ACC112 (cell line): ENCODE results near the gene PPP1R14C.

Source experiments
- H2AFZ ChIP-seq: fragments of 200-600 bp; sonication (generic); one replicate; pipeline ENCODE4 v1.6.0; 2017; ENCODE audit warnings: antibody characterized with exemption, low read length; ENCODE audit not compliant: unreplicated experiment
- H3K27ac ChIP-seq: fragments of 200-600 bp; sonication (generic); 2 replicates; pipeline ENCODE4 v1.5.1; 2014; ENCODE audit warnings: low read depth, mild to moderate bottlenecking, antibody characterized with exemption, low read length, moderate library complexity
- H3K27me3 ChIP-seq: fragments of 200-600 bp; sonication (generic); 2 replicates; pipeline ENCODE4 v1.6.1; 2014; ENCODE audit warnings: mild to moderate bottlenecking, antibody characterized with exemption, low read length, moderate library complexity, mixed read lengths; ENCODE audit not compliant: insufficient read depth
- H3K36me3 ChIP-seq: fragments of 200-600 bp; sonication (generic); 2 replicates; pipeline ENCODE4 v1.6.1; 2016; ENCODE audit warnings: mild to moderate bottlenecking, antibody characterized with exemption, low read length, moderate library complexity, mixed read lengths; ENCODE audit not compliant: insufficient read depth
- H3K4me1 ChIP-seq: fragments of 200-600 bp; sonication (generic); one replicate; pipeline ENCODE4 v1.6.1; 2016; ENCODE audit warnings: low read length, mixed read lengths; ENCODE audit not compliant: insufficient read depth, unreplicated experiment, control insufficient read depth
- H3K4me3 ChIP-seq: fragments of 200-600 bp; sonication (generic); 2 replicates; pipeline ENCODE4 v1.5.1; 2014; ENCODE audit warnings: mild to moderate bottlenecking, low read depth, low read length
- H3K79me2 ChIP-seq: fragments of 200-600 bp; sonication (generic); one replicate; pipeline ENCODE4 v1.6.0; 2016; ENCODE audit warnings: low read length; ENCODE audit not compliant: control insufficient read depth, unreplicated experiment, insufficient read depth

The PPP1R14C gene

DNA sequence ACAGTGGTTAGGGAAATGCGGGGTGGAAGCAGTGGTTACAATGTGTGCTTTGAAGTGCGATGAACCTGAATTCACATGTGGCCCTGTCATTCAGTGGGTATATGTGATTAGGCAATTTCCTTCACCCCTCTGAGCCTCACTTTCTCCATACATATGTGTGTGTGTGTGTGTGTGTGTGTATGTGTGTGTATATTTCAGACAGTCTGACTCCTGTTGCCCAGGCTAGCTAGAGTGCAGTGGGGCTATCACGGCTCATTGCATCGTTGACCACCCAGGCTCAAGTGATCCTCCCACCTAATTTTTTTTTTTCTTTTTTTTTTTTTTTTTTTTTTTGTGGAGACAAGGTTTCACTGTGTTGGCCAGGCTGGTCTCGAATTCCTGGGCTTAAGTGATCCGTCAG, 6.3 kb downstream of the PPP1R14C start:
- no peak overlapping the region for H3K4me3 ChIP-seq
- H3K27me3 ChIP-seq = peaks cover 62% of the 10 kb centered on the region
- H3K4me1 ChIP-seq = no peaks in the 10 kb centered on the region
- no peak overlapping the region for H3K27ac ChIP-seq
- H3K79me2 ChIP-seq = no peaks in the 10 kb centered on the region
- no peaks in the 10 kb centered on the region for H3K36me3 ChIP-seq
- H2AFZ ChIP-seq = no peak overlapping the region

DNA sequence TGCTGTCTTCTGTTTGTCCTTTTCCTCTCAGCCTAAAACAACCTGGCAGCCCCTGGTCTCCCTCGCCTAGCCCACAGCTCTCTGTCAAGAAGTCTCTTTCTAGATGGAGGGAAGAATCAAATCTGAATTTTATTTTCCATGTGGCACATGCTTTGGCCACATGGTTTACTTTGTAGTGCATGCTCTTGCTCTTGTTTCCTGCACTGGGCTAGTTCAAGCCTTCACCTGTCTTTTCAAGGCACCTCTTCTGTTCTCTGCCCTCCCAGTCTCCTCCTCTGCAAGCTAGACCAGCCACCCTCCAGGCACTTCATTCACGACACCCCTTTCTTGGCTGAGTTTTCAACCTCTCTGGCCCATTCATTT, 7.6 kb downstream of the PPP1R14C start:
- Histone ChIP-seq H3K4me1 (no peaks in the 10 kb centered on the region), H3K36me3 (no peaks in the 10 kb centered on the region), H2AFZ (no peak overlapping the region), H3K27ac (no peak overlapping the region), H3K4me3 (no peak overlapping the region), H3K27me3 (peaks cover 58% of the 10 kb centered on the region), H3K79me2 (no peaks in the 10 kb centered on the region)

DNA sequence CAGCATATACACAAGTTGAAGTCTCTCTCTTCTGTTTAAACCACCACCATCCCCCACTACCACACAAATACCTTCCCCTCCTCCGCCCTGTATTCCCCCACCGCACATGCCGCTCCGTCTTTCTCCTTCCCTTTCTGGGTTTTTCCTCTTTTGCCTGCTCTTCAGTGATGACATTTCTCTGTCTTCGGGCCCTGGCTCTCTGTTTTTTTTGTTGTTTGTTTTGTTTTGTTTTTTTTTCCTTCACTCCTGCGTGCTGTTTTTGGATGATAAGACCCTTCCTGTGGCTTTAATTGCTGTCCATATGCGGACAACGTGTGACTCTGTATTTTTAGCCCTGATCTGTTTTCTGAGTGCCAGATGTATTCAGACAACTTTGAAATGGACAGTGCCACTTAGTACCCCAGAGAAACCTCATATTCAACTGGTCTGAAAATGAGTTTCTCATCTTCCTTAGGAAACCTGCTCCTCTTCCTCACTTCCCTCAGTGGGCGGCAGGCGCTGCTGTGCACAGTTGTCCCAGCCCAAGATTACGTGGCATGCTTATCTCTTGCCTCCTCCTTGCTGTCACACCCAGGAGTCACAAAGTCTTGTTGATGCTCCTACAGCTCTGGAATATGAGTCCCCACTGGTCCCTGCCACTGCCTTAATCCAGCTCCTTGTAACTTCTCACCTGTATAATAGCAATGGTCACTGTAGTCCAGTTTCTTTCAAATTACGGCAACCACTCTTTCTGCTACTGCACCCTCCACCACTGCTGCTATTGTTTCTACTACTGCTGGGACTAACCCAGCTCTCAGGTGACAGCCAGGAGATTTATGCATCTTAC, 8.2 kb downstream of the PPP1R14C start:
- H3K4me3 ChIP-seq = no peak overlapping the region
- no peaks in the 10 kb centered on the region for H3K79me2 ChIP-seq
- no peaks in the 10 kb centered on the region for H3K36me3 ChIP-seq
- no peak overlapping the region for H2AFZ ChIP-seq
- peaks cover 52% of the 10 kb centered on the region for H3K27me3 ChIP-seq
- H3K27ac ChIP-seq = no peak overlapping the region
- H3K4me1 ChIP-seq = no peaks in the 10 kb centered on the region

DNA sequence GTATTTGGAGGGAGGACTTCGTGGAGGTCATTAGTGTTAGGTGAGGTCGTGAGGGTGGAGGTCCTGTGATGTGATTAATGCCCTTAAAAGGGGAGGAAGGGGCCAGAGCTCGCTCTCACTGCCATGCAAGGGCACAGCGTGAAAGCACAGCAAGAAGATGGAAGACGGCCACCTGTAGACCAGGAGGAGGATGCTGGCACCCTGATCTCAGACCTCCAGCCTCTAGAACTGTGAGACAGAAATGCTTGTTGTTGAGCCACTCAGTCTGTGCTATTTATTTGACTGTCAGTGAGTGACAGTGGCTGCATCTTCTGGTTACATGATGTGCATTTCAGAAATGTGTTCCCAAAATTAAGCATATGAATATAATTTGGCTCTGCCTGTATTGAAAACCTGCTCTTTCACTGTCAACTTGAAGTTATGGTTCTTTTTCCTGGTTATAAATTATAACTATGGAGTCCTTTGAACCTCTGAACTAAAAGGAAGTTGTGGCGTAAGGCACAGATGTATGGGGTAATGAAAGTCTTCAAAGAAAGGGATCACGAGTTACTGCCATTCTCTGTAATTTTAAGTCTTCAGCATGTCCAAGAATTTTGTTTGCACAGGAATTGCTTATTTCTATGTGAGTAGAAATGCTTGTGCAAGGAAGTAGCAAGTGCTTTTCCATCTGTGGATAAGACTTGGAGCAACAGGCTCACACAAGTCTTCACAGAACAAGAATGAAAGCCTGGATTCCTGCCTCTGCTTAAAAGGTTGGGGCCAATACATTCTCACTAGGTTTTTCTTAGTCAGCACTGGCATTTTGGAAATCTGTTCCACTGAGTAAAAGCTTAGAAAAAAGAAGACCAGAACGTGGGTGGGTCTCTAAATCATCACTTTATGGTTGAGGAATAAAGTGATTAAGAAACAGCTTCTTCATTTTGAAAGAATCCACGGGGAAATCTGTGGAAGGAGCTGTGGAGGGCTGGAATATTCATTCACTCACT, 10.3 kb downstream of the PPP1R14C start:
- Histone ChIP-seq H3K79me2 (no peaks in the 10 kb centered on the region), H3K4me1 (no peaks in the 10 kb centered on the region), H2AFZ (no peak overlapping the region), H3K4me3 (no peak overlapping the region), H3K27me3 (peaks cover 43% of the 10 kb centered on the region), H3K36me3 (no peaks in the 10 kb centered on the region), H3K27ac (no peak overlapping the region)

DNA sequence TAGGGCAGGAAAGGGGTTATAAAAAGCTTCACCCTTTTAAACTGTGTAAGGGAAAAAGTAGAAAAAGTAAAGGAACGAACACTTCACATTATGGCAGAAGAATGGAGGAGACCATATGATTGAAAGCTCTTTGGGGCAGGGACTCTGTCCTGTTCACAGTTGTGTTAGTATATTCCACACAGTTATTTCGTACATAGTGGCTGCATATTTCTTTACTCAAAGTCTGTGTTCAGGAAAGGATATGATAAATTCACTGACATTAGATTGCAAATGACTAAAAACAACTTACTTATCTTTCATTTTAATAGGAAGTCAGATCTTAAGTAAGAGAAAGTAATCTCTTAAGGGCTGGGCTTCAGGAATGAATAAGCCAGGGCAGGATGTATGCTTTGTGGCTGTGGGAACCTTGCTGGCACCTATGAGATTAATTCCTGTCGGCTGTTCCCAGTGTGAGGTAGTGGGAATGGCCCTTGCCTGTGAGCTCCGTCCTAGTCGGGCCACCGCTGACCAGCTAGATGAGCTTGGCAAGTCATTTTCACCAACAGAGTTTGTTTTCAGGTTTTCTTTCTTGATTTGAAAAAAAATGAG, 11.2 kb downstream of the PPP1R14C start:
- no peaks in the 10 kb centered on the region for H3K4me1 ChIP-seq
- no peaks in the 10 kb centered on the region for H3K36me3 ChIP-seq
- no peak overlapping the region for H3K27ac ChIP-seq
- no peaks in the 10 kb centered on the region for H3K79me2 ChIP-seq
- no peak overlapping the region for H3K4me3 ChIP-seq
- peaks cover 37% of the 10 kb centered on the region for H3K27me3 ChIP-seq
- no peak overlapping the region for H2AFZ ChIP-seq

DNA sequence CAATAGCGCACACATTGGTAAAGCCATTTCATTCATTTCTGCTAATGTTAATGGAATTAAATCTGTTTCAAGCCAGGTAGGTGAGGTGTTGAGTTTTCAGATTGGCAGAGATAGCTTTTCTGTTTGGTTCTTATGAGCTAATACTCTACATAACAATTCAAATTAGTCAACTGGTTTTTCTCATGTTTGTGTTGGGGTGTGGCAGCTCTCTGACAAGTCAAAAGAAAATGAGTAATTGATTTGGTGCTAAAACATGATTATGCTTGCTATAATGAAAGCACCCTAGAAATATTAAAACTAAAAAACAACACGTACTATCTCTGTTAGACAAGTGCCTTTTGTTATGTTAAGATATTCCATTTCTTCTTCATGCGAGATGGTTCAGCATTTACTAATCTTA, 13.6 kb downstream of the PPP1R14C start:
- Histone ChIP-seq H3K27ac (no peak overlapping the region), H3K79me2 (no peaks in the 10 kb centered on the region), H3K27me3 (peaks cover 16% of the 10 kb centered on the region), H3K4me1 (no peaks in the 10 kb centered on the region), H3K4me3 (no peak overlapping the region), H2AFZ (no peak overlapping the region), H3K36me3 (no peaks in the 10 kb centered on the region)

DNA sequence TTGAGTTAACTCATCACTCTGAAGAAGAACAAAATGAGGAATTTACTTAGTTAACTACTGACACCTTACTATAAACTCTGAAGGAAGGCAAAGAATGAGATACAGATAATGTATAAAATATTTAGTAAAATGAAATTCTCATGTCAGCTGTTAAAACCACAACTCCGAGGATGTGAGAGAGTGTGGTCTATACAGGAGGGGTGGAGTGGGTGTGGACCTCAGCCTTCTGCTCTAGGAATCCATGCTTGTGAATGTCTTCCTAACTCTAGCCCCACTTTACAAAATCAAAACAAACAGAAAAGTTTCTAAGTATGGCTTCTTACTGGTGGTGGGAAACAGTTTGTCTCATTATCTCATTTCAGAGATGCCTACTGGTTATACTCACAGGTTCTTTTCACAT, 14.2 kb downstream of the PPP1R14C start:
- Histone ChIP-seq H2AFZ (no peak overlapping the region), H3K4me1 (no peaks in the 10 kb centered on the region), H3K27me3 (peaks cover 15% of the 10 kb centered on the region), H3K4me3 (no peak overlapping the region), H3K36me3 (no peaks in the 10 kb centered on the region), H3K27ac (no peak overlapping the region), H3K79me2 (no peaks in the 10 kb centered on the region)

DNA sequence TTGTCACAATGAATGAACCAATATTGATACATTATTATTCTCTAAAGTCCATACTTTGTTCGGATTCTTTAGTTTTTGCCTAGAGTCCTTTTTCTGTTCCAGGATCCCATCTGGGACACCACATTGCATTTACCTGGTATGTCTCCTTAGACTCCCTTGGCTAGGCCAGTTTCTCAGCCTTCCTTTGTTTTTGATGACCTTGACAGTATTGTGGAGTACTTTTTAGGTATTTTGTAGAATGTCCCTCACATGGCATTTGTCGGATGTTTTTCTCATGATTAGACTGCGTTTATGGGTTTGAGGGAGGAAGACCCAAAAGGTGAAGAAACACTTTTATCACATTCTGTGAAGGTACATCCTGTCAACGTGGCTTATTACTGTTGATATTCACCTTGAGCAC, 16.9 kb downstream of the PPP1R14C start:
- H3K79me2 ChIP-seq = no peaks in the 10 kb centered on the region
- no peaks in the 10 kb centered on the region for H3K36me3 ChIP-seq
- peaks cover 9% of the 10 kb centered on the region; the same call in 1 of the 2 replicates for H3K27me3 ChIP-seq
- H3K4me3 ChIP-seq = no peak overlapping the region
- H2AFZ ChIP-seq = no peak overlapping the region
- no peaks in the 10 kb centered on the region for H3K4me1 ChIP-seq
- no peak overlapping the region for H3K27ac ChIP-seq

DNA sequence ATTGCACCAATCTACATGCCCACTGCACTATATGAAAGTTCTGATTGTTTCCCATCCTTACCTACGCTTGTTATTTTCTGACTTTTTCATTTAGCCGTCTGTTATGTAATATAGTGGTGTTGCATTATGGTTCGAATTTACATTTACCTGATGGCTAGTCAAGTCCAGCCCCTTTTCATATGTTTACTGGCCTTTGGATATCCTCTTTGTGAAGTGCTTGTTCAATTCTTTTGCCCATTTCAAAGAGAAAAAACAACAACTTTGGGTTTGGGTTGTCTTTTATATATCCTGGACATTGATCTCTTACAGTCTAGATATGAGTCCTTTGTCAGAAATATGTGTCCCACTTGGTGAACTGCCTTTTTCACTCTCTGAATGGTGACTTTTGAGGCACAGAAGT, 21.1 kb downstream of the PPP1R14C start:
- H3K4me1 ChIP-seq = no peaks in the 10 kb centered on the region
- H3K79me2 ChIP-seq = no peaks in the 10 kb centered on the region
- H2AFZ ChIP-seq = no peak overlapping the region
- no peak overlapping the region for H3K4me3 ChIP-seq
- H3K36me3 ChIP-seq = no peaks in the 10 kb centered on the region
- no peak overlapping the region for H3K27ac ChIP-seq
- H3K27me3 ChIP-seq = no peaks in the 10 kb centered on the region

DNA sequence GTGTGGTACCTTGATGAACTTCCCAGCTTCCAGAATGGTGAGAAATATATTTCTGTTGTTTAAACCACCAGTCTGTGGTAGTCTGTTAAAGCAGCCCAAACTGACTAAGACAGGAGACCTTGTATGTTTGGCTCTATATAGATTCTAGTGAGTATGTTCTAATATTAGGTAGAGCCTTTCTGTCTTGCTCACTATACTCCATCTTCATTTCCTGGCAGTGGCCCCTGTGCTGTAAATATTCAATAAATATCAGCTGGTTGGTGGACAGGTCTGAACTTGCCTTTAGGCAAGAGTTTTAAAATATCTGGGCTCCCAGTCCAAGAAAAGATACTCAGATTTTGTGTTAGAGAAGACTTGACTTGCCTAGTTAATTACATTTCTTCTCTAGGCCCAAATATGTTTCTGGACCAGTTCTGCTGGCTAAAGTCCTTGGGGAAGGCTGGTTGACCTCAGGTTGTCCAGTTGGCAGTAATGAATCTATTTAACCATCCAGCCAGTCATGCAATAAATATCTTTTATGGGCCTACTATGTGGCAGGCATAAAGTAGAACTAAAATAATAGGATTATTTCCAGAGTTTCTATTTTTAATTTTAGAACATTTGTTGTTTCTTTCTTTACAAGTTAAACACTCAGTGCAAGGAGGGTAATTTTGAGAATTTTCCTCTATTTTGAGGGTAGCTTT, 22.3 kb downstream of the PPP1R14C start:
- Histone ChIP-seq H3K36me3 (no peaks in the 10 kb centered on the region), H3K27ac (no peak overlapping the region), H3K27me3 (no peaks in the 10 kb centered on the region), H2AFZ (no peak overlapping the region), H3K4me1 (no peaks in the 10 kb centered on the region), H3K4me3 (no peak overlapping the region), H3K79me2 (no peaks in the 10 kb centered on the region)
